ENCODE results near the gene COL4A5. TPM values are rescaled to one million over a fixed set of nuclear protein-coding genes. Genes with fewer than 3 reads are reported as not detected.

Gene COL4A5
- polyA plus RNA-seq, 1 donor from 2014 or later: not detected

- H3K27ac Mint-ChIP-seq: no peak overlapping the region
- H3K27me3 Mint-ChIP-seq: no peaks in the 10 kb centered on the region
- peaks cover 0 to 6% (median 2%) of the 10 kb centered on the region in 3 donors for H3K9me3 Mint-ChIP-seq
- H3K4me3 Mint-ChIP-seq: no peak overlapping the region
- H3K36me3 Mint-ChIP-seq: no peaks in the 10 kb centered on the region
- H3K4me1 Mint-ChIP-seq: no peaks in the 10 kb centered on the region
Measured at GRCh38 chrX:108642273-108642628, 202.6 kb downstream of the COL4A5 start.

GRCh38 chrX:108664701-108665100 is 225.1 kb downstream of the COL4A5 start:
- Mint-ChIP-seq H3K4me1 (no peaks in the 10 kb centered on the region), H3K27me3 (no peaks in the 10 kb centered on the region), H3K27ac (no peak overlapping the region), H3K4me3 (no peak overlapping the region), H3K9me3 (no peaks in the 10 kb centered on the region), H3K36me3 (no peaks in the 10 kb centered on the region)

- no peaks in the 10 kb centered on the region for H3K36me3 Mint-ChIP-seq
- H3K4me1 Mint-ChIP-seq: no peaks in the 10 kb centered on the region
- no peaks in the 10 kb centered on the region for H3K27me3 Mint-ChIP-seq
- H3K9me3 Mint-ChIP-seq: no peaks in the 10 kb centered on the region
- no peak overlapping the region for H3K27ac Mint-ChIP-seq
- H3K4me3 Mint-ChIP-seq: no peak overlapping the region
Measured at GRCh38 chrX:108666101-108666500, 226.5 kb downstream of the COL4A5 start.

GRCh38 chrX:108671526-108671925 is 231.9 kb downstream of the COL4A5 start:
- H3K36me3 Mint-ChIP-seq: no peaks in the 10 kb centered on the region
- no peaks in the 10 kb centered on the region for H3K9me3 Mint-ChIP-seq
- H3K4me3 Mint-ChIP-seq: no peak overlapping the region
- H3K4me1 Mint-ChIP-seq: no peaks in the 10 kb centered on the region
- H3K27ac Mint-ChIP-seq: no peak overlapping the region
- H3K27me3 Mint-ChIP-seq: no peaks in the 10 kb centered on the region

GRCh38 chrX:108696690-108697089 is 257.1 kb downstream of the COL4A5 start:
- no peak overlapping the region for H3K4me3 Mint-ChIP-seq
- H3K27me3 Mint-ChIP-seq: peaks cover 1% of the 10 kb centered on the region
- H3K9me3 Mint-ChIP-seq: peaks cover 0 to 4% (median 0%) of the 10 kb centered on the region in 3 donors
- H3K4me1 Mint-ChIP-seq: no peaks in the 10 kb centered on the region
- H3K27ac Mint-ChIP-seq: no peak overlapping the region
- H3K36me3 Mint-ChIP-seq: no peaks in the 10 kb centered on the region

- Mint-ChIP-seq H3K9me3 (peaks cover 0 to 4% (median 0%) of the 10 kb centered on the region in 3 donors), H3K27ac (no peak overlapping the region), H3K4me1 (no peaks in the 10 kb centered on the region), H3K27me3 (peaks cover 1% of the 10 kb centered on the region), H3K36me3 (no peaks in the 10 kb centered on the region), H3K4me3 (no peak overlapping the region)
Measured at GRCh38 chrX:108699368-108699767, 259.7 kb downstream of the COL4A5 start.

- Mint-ChIP-seq H3K27me3 (peaks cover 1% of the 10 kb centered on the region), H3K4me3 (no peak overlapping the region), H3K36me3 (no peaks in the 10 kb centered on the region)
Measured at GRCh38 chrX:108701633-108702032, 262.0 kb downstream of the COL4A5 start.

GRCh38 chrX:108702530-108702929 is 262.9 kb downstream of the COL4A5 start:
- Mint-ChIP-seq H3K36me3 (no peaks in the 10 kb centered on the region), H3K27ac (no peak overlapping the region), H3K4me3 (no peak overlapping the region), H3K9me3 (peaks cover 0 to 4% (median 0%) of the 10 kb centered on the region in 3 donors), H3K27me3 (peaks cover 1% of the 10 kb centered on the region), H3K4me1 (no peaks in the 10 kb centered on the region)

More at GRCh38 chrX:108701633-108702032, 262.0 kb downstream of the COL4A5 start:
- Mint-ChIP-seq H3K4me1 (no peaks in the 10 kb centered on the region), H3K27ac (no peak overlapping the region), H3K9me3 (peaks cover 0 to 4% (median 0%) of the 10 kb centered on the region in 3 donors)

GRCh38 chrX:108704839-108705238 is 265.2 kb downstream of the COL4A5 start:
- Mint-ChIP-seq H3K4me1 (no peaks in the 10 kb centered on the region), H3K4me3 (no peak overlapping the region), H3K27me3 (peaks cover 1% of the 10 kb centered on the region), H3K9me3 (peaks cover 0 to 2% (median 0%) of the 10 kb centered on the region in 3 donors), H3K27ac (no peak overlapping the region), H3K36me3 (no peaks in the 10 kb centered on the region)

GRCh38 chrX:108712886-108713285 is 273.2 kb downstream of the COL4A5 start:
- H3K4me3 Mint-ChIP-seq: peak overlapping the region in 1 of 4 donors; percentile 58
- no peak overlapping the region for H3K27ac Mint-ChIP-seq
- H3K27me3 Mint-ChIP-seq: no peaks in the 10 kb centered on the region
- no peaks in the 10 kb centered on the region for H3K4me1 Mint-ChIP-seq
- H3K9me3 Mint-ChIP-seq: peaks cover 0 to 4% (median 0%) of the 10 kb centered on the region in 3 donors
- H3K36me3 Mint-ChIP-seq: no peaks in the 10 kb centered on the region

- Mint-ChIP-seq H3K27ac (no peak overlapping the region), H3K27me3 (peaks cover 1% of the 10 kb centered on the region), H3K36me3 (no peaks in the 10 kb centered on the region), H3K4me1 (no peaks in the 10 kb centered on the region), H3K9me3 (no peaks in the 10 kb centered on the region), H3K4me3 (no peak overlapping the region)
Measured at GRCh38 chrX:108722561-108722960, 282.9 kb downstream of the COL4A5 start.

- H3K4me3 Mint-ChIP-seq: no peak overlapping the region
- H3K27me3 Mint-ChIP-seq: peaks cover 4% of the 10 kb centered on the region
- H3K27ac Mint-ChIP-seq: no peak overlapping the region
- H3K4me1 Mint-ChIP-seq: no peaks in the 10 kb centered on the region
- no peaks in the 10 kb centered on the region for H3K36me3 Mint-ChIP-seq
- no peaks in the 10 kb centered on the region for H3K9me3 Mint-ChIP-seq
Measured at GRCh38 chrX:108726748-108727147, 287.1 kb downstream of the COL4A5 start.

- H3K36me3 Mint-ChIP-seq: no peaks in the 10 kb centered on the region
- H3K9me3 Mint-ChIP-seq: no peaks in the 10 kb centered on the region
- no peaks in the 10 kb centered on the region for H3K4me1 Mint-ChIP-seq
- H3K27ac Mint-ChIP-seq: no peak overlapping the region
- H3K27me3 Mint-ChIP-seq: peaks cover 25% of the 10 kb centered on the region
- H3K4me3 Mint-ChIP-seq: no peak overlapping the region
Measured at GRCh38 chrX:108731153-108731552, 291.5 kb downstream of the COL4A5 start.

- Mint-ChIP-seq H3K4me1 (no peaks in the 10 kb centered on the region), H3K36me3 (no peaks in the 10 kb centered on the region), H3K27ac (no peak overlapping the region), H3K9me3 (no peaks in the 10 kb centered on the region), H3K27me3 (peaks cover 30% of the 10 kb centered on the region), H3K4me3 (no peak overlapping the region)
Measured at GRCh38 chrX:108732630-108733321, 293.1 kb downstream of the COL4A5 start.

- H3K4me3 Mint-ChIP-seq: no peak overlapping the region
- no peaks in the 10 kb centered on the region for H3K9me3 Mint-ChIP-seq
- H3K4me1 Mint-ChIP-seq: no peaks in the 10 kb centered on the region
- H3K27me3 Mint-ChIP-seq: peaks cover 30% of the 10 kb centered on the region
- H3K36me3 Mint-ChIP-seq: no peaks in the 10 kb centered on the region
- no peak overlapping the region for H3K27ac Mint-ChIP-seq
Measured at GRCh38 chrX:108734426-108734825, 294.8 kb downstream of the COL4A5 start.

- Mint-ChIP-seq H3K27ac (no peak overlapping the region), H3K4me1 (no peaks in the 10 kb centered on the region), H3K27me3 (peaks cover 30% of the 10 kb centered on the region), H3K36me3 (no peaks in the 10 kb centered on the region), H3K9me3 (no peaks in the 10 kb centered on the region), H3K4me3 (peak overlapping the region in 1 of 4 donors; percentile 3)
Measured at GRCh38 chrX:108735091-108735678, 295.5 kb downstream of the COL4A5 start.

Measured in IgD-negative memory B cell (primary cell).